ENCODE results near the gene SLC7A14.

The SLC7A14 gene

GRCh38 chr3:170420307-170420821 lies 165.5 kb downstream of the SLC7A14 start:
- peak overlapping the region; percentile 77 for H2AK5ac ChIP-seq (ENCODE audit: low read length)
- peak overlapping the region; percentile 94 for H3K56ac ChIP-seq (ENCODE audit: low read length)
- H2BK15ac ChIP-seq (replicated peaks; ENCODE audit: low read depth), result no peak overlapping the region
- H3K23ac ChIP-seq (ENCODE audit: low read length), result no peak overlapping the region
- H3K79me1 ChIP-seq (ENCODE audit: low read length), result peaks cover 4% of the 10 kb centered on the region
- peak overlapping the region; percentile 4 for H3K4ac ChIP-seq (ENCODE audit: low read depth, low read length)
- H3K4me2 ChIP-seq (ENCODE audit: low read length), result peak overlapping the region; percentile 67
- peak overlapping the region; percentile 77 for H2BK5ac ChIP-seq (ENCODE audit: low read length)
- no peak overlapping the region for H4K5ac ChIP-seq (ENCODE audit: low read length)
- WGBS (ENCODE audit: extremely low coverage, insufficient coverage, low lambda C conversion rate), result no CpG with 5 or more reads among the region's 17 CpGs
- peak overlapping the region; percentile 34 for H3K27ac ChIP-seq (ENCODE audit: low read depth, low read length)
- no peak overlapping the region for H2BK120ac ChIP-seq (ENCODE audit: low read depth, low read length)
- H3K36me3 ChIP-seq (ENCODE audit: control insufficient read depth, insufficient read depth, low read length), result peaks cover 5% of the 10 kb centered on the region
- peaks cover 3% of the 10 kb centered on the region for H3K79me2 ChIP-seq (ENCODE audit: control insufficient read depth, insufficient read depth, low read length)
- peak; percentile 88 for DNase-seq
- H3K4me1 ChIP-seq (ENCODE audit: control insufficient read depth, low read depth, low read length), result peaks cover 13% of the 10 kb centered on the region
- H3K4me3 ChIP-seq (ENCODE audit: low read length), result peak overlapping the region; percentile 47
- peak overlapping the region; percentile 76 for H3K9ac ChIP-seq (ENCODE audit: low read length)
- H3K18ac ChIP-seq (ENCODE audit: low read length), result peak overlapping the region; percentile 33
- H3K27me3 ChIP-seq (ENCODE audit: insufficient read depth, low read length, poor library complexity), result no peaks in the 10 kb centered on the region
- H4K8ac ChIP-seq (ENCODE audit: low read depth, low read length), result no peak overlapping the region

- no peak overlapping the region for H4K5ac ChIP-seq (ENCODE audit: low read length)
- no peak overlapping the region for H2AK5ac ChIP-seq (ENCODE audit: low read length)
- H3K4me3 ChIP-seq (ENCODE audit: low read length), result peak overlapping the region; percentile 47
- peak overlapping the region; percentile 94 for H3K56ac ChIP-seq (ENCODE audit: low read length)
- peak overlapping the region; percentile 76 for H3K9ac ChIP-seq (ENCODE audit: low read length)
- WGBS (ENCODE audit: extremely low coverage, insufficient coverage, low lambda C conversion rate), result no CpG with 5 or more reads among the region's 58 CpGs
- H3K79me1 ChIP-seq (ENCODE audit: low read length), result peaks cover 4% of the 10 kb centered on the region
- no peak overlapping the region for H4K8ac ChIP-seq (ENCODE audit: low read depth, low read length)
- H3K18ac ChIP-seq (ENCODE audit: low read length), result peak overlapping the region; percentile 33
- peaks cover 3% of the 10 kb centered on the region for H3K79me2 ChIP-seq (ENCODE audit: control insufficient read depth, insufficient read depth, low read length)
- H3K4ac ChIP-seq (ENCODE audit: low read depth, low read length), result peak overlapping the region; percentile 4
- H3K23ac ChIP-seq (ENCODE audit: low read length), result no peak overlapping the region
- H3K4me2 ChIP-seq (ENCODE audit: low read length), result peak overlapping the region; percentile 67
- H3K4me1 ChIP-seq (ENCODE audit: control insufficient read depth, low read depth, low read length), result peaks cover 13% of the 10 kb centered on the region
- DNase-seq, result peak; percentile 78
- no peak overlapping the region for H2BK15ac ChIP-seq (replicated peaks; ENCODE audit: low read depth)
- no peaks in the 10 kb centered on the region for H3K27me3 ChIP-seq (ENCODE audit: insufficient read depth, low read length, poor library complexity)
- H2BK120ac ChIP-seq (ENCODE audit: low read depth, low read length), result no peak overlapping the region
- H3K36me3 ChIP-seq (ENCODE audit: control insufficient read depth, insufficient read depth, low read length), result peaks cover 4% of the 10 kb centered on the region
- H2BK5ac ChIP-seq (ENCODE audit: low read length), result no peak overlapping the region
- H3K27ac ChIP-seq (ENCODE audit: low read depth, low read length), result peak overlapping the region; percentile 16
These were observed 166.3 kb downstream of the SLC7A14 start for GRCh38 chr3:170419557-170420087.

GRCh38 chr3:170418422-170419398 lies 167.2 kb downstream of the SLC7A14 start, which contains the start of gene CLDN11:
Gene CLDN11 (plus strand): TSS chr3:170418868. CDS start chr3:170419067, 199 bp downstream.
- peak within 1 kb of the TSS; percentile 67 for H3K4me2 ChIP-seq (ENCODE audit: low read length)
- no peaks in the 10 kb centered on the region for H3K36me3 ChIP-seq (ENCODE audit: control insufficient read depth, insufficient read depth, low read length)
- peak within 1 kb of the TSS; percentile 16 for H3K27ac ChIP-seq (ENCODE audit: low read depth, low read length)
- peak within 1 kb of the TSS; percentile 33 for H3K18ac ChIP-seq (ENCODE audit: low read length)
- peak within 1 kb of the TSS; percentile 76 for H3K9ac ChIP-seq (ENCODE audit: low read length)
- peaks cover 3% of the 10 kb centered on the region for H3K79me2 ChIP-seq (ENCODE audit: control insufficient read depth, insufficient read depth, low read length)
- H3K4me3 ChIP-seq (ENCODE audit: low read length), result peak within 1 kb of the TSS; percentile 47
- no CpG with 5 or more reads among the region's 79 CpGs for WGBS (ENCODE audit: extremely low coverage, insufficient coverage, low lambda C conversion rate)
- H3K4me1 ChIP-seq (ENCODE audit: control insufficient read depth, low read depth, low read length), result peaks cover 13% of the 10 kb centered on the region
- peak; percentile 70 for DNase-seq
- H2BK15ac ChIP-seq (replicated peaks; ENCODE audit: low read depth), result no peak within 1 kb of the TSS
- H4K8ac ChIP-seq (ENCODE audit: low read depth, low read length), result no peak within 1 kb of the TSS
- peak within 1 kb of the TSS; percentile 48 for H3K23ac ChIP-seq (ENCODE audit: low read length)
- no peaks in the 10 kb centered on the region for H3K27me3 ChIP-seq (ENCODE audit: insufficient read depth, low read length, poor library complexity)
- no peak within 1 kb of the TSS for H4K5ac ChIP-seq (ENCODE audit: low read length)
- H2AK5ac ChIP-seq (ENCODE audit: low read length), result no peak within 1 kb of the TSS
- H3K56ac ChIP-seq (ENCODE audit: low read length), result peak within 1 kb of the TSS; percentile 94
- peaks cover 4% of the 10 kb centered on the region for H3K79me1 ChIP-seq (ENCODE audit: low read length)
- peak within 1 kb of the TSS; percentile 54 for H2BK5ac ChIP-seq (ENCODE audit: low read length)
- H3K4ac ChIP-seq (ENCODE audit: low read depth, low read length), result peak within 1 kb of the TSS; percentile 49
- H2BK120ac ChIP-seq (ENCODE audit: low read depth, low read length), result no peak within 1 kb of the TSS

- WGBS (ENCODE audit: extremely low coverage, insufficient coverage, low lambda C conversion rate), result no CpG with 5 or more reads among the region's 1 CpG
- H3K27me3 ChIP-seq (ENCODE audit: insufficient read depth, low read length, poor library complexity), result no peaks in the 10 kb centered on the region
These were observed 168.8 kb downstream of the SLC7A14 start for GRCh38 chr3:170417090-170417489.

GRCh38 chr3:170414202-170414663 lies 171.6 kb downstream of the SLC7A14 start:
- H2BK15ac ChIP-seq (replicated peaks; ENCODE audit: low read depth), result no peak overlapping the region
- no peak overlapping the region for H2BK5ac ChIP-seq (ENCODE audit: low read length)
- H3K36me3 ChIP-seq (ENCODE audit: control insufficient read depth, insufficient read depth, low read length), result no peaks in the 10 kb centered on the region
- no peak overlapping the region for H3K9ac ChIP-seq (ENCODE audit: low read length)
- H3K56ac ChIP-seq (ENCODE audit: low read length), result no peak overlapping the region
- H3K4me3 ChIP-seq (ENCODE audit: low read length), result no peak overlapping the region
- H3K4me1 ChIP-seq (ENCODE audit: control insufficient read depth, low read depth, low read length), result peaks cover 10% of the 10 kb centered on the region
- H3K79me2 ChIP-seq (ENCODE audit: control insufficient read depth, insufficient read depth, low read length), result no peaks in the 10 kb centered on the region
- H2AK5ac ChIP-seq (ENCODE audit: low read length), result no peak overlapping the region
- no peak overlapping the region for H3K18ac ChIP-seq (ENCODE audit: low read length)
- H3K27me3 ChIP-seq (ENCODE audit: insufficient read depth, low read length, poor library complexity), result no peaks in the 10 kb centered on the region
- no CpG with 5 or more reads among the region's 5 CpGs for WGBS (ENCODE audit: extremely low coverage, insufficient coverage, low lambda C conversion rate)
- peak; percentile 82 for DNase-seq
- H3K27ac ChIP-seq (ENCODE audit: low read depth, low read length), result no peak overlapping the region
- peak overlapping the region; percentile 46 for H2BK120ac ChIP-seq (ENCODE audit: low read depth, low read length)
- H3K4me2 ChIP-seq (ENCODE audit: low read length), result no peak overlapping the region
- H3K4ac ChIP-seq (ENCODE audit: low read depth, low read length), result no peak overlapping the region
- H3K23ac ChIP-seq (ENCODE audit: low read length), result no peak overlapping the region
- no peak overlapping the region for H4K8ac ChIP-seq (ENCODE audit: low read depth, low read length)
- no peaks in the 10 kb centered on the region for H3K79me1 ChIP-seq (ENCODE audit: low read length)
- no peak overlapping the region for H4K5ac ChIP-seq (ENCODE audit: low read length)

More at GRCh38 chr3:170417090-170417489, 168.8 kb downstream of the SLC7A14 start:
- no peak overlapping the region for H4K5ac ChIP-seq (ENCODE audit: low read length)
- no peak overlapping the region for H3K4me3 ChIP-seq (ENCODE audit: low read length)
- H3K4me2 ChIP-seq (ENCODE audit: low read length), result no peak overlapping the region
- peaks cover 13% of the 10 kb centered on the region for H3K4me1 ChIP-seq (ENCODE audit: control insufficient read depth, low read depth, low read length)
- no peaks in the 10 kb centered on the region for H3K36me3 ChIP-seq (ENCODE audit: control insufficient read depth, insufficient read depth, low read length)
- no peak overlapping the region for H2BK120ac ChIP-seq (ENCODE audit: low read depth, low read length)
- no peak overlapping the region for H4K8ac ChIP-seq (ENCODE audit: low read depth, low read length)
- no peak for DNase-seq
- H2AK5ac ChIP-seq (ENCODE audit: low read length), result no peak overlapping the region
- no peak overlapping the region for H3K18ac ChIP-seq (ENCODE audit: low read length)
- H3K79me2 ChIP-seq (ENCODE audit: control insufficient read depth, insufficient read depth, low read length), result peaks cover 3% of the 10 kb centered on the region
- peaks cover 4% of the 10 kb centered on the region for H3K79me1 ChIP-seq (ENCODE audit: low read length)
- no peak overlapping the region for H3K4ac ChIP-seq (ENCODE audit: low read depth, low read length)
- no peak overlapping the region for H2BK15ac ChIP-seq (replicated peaks; ENCODE audit: low read depth)
- H3K9ac ChIP-seq (ENCODE audit: low read length), result no peak overlapping the region
- no peak overlapping the region for H3K23ac ChIP-seq (ENCODE audit: low read length)
- H3K27ac ChIP-seq (ENCODE audit: low read depth, low read length), result no peak overlapping the region
- peak overlapping the region; percentile 18 for H2BK5ac ChIP-seq (ENCODE audit: low read length)
- peak overlapping the region; percentile 47 for H3K56ac ChIP-seq (ENCODE audit: low read length)
